Measurements from ENCODE around the gene ARHGEF19. TPM values are rescaled to one million over a fixed set of nuclear protein-coding genes. Genes with fewer than 3 reads are reported as not detected.

The ARHGEF19 gene
- total and polyA plus RNA-seq, 10 of the 15 experiments (the other 5 are each of a cell fraction or from before 2014, with no cell fraction given): 0.15 to 2.9 (median 0.67) TPM; not detected in 1

- no peaks in the 10 kb centered on the region for H4K20me1 ChIP-seq (ENCODE audit: control insufficient read depth, insufficient read depth)
- ChIA-PET SMC1A (ENCODE audit: uncharacterized antibody, unreplicated experiment) (no interaction called here), RAD21 (ENCODE audit: unreplicated experiment) (no interaction called here), CTCF (no interaction called here), POLR2A (no interaction called here)
- no peaks in the 10 kb centered on the region for H3K9me3 ChIP-seq (replicated peaks; ENCODE audit: control insufficient read depth, insufficient read depth, low read length)
- no peaks in the 10 kb centered on the region for H3K36me3 ChIP-seq (ENCODE audit: control insufficient read depth in 2 of 2, insufficient read depth in 2 of 2, low read length in 1 of 2)
- ATAC-seq (no peak), FAIRE-seq (no peak), DNase-seq (ENCODE audit: low read depth, low spot score) (no peak)
- in situ Hi-C loops (cut with MboI): no loop called here
- no peak overlapping the region for H3K9ac ChIP-seq (ENCODE audit: control insufficient read depth, insufficient read depth, low read length)
- H3K4me3 ChIP-seq: no peak overlapping the region
- BruUV-seq (replicated peaks): no TSS peak
- no peaks in the 10 kb centered on the region for H3K79me2 ChIP-seq (ENCODE audit: control insufficient read depth, insufficient read depth, low read length)
- no peaks in the 10 kb centered on the region for H3K4me1 ChIP-seq (ENCODE audit: control insufficient read depth, insufficient read depth, low read length)
- H2AFZ ChIP-seq (ENCODE audit: control insufficient read depth, low read depth, low read length): no peak overlapping the region
- H3K27ac ChIP-seq (ENCODE audit: control insufficient read depth, insufficient read depth): no peak overlapping the region
- H3K27me3 ChIP-seq (replicated peaks in 1 of 2; ENCODE audit: control insufficient read depth in 2 of 2, insufficient read depth in 2 of 2, low read length in 1 of 2): no peaks in the 10 kb centered on the region; a peak in 1 of 4 replicates
- WGBS (ENCODE audit: insufficient coverage, insufficient replicate concordance, low lambda C conversion rate, missing lambda C conversion rate): 37% methylated on average over 4 of the region's 4 CpGs
- no peak overlapping the region for H3K4me2 ChIP-seq (ENCODE audit: control insufficient read depth, insufficient read depth)
- intact Hi-C loops (cut with micrococcal nuclease; ENCODE audit: unreplicated experiment): no loop called here
- no peak for TF ChIP-seq LARP7 (IDR thresholded peaks at IDR 0.05)
- TF ChIP-seq KAT2A (conservative IDR thresholded peaks at IDR 0.05; ENCODE audit: control insufficient read depth, low read depth, low read length): no peak
- no peak for TF ChIP-seq SIN3A (IDR thresholded peaks at IDR 0.05; ENCODE audit: low read depth, low read length)
- TF ChIP-seq NRF1 (conservative IDR thresholded peaks at IDR 0.05; ENCODE audit: low read depth, low read length): no peak
- no peak for TF ChIP-seq SIX5 (IDR thresholded peaks at IDR 0.05; ENCODE audit: low read depth, low read length, severe bottlenecking)
- no peak for TF ChIP-seq ZNF592 (IDR thresholded peaks at IDR 0.05)
- no peak for TF ChIP-seq EGR1 (IDR thresholded peaks at IDR 0.05; ENCODE audit: borderline replicate concordance in 1 of 2, low read depth in 2 of 2, low read length in 2 of 2)
- TF ChIP-seq CBX3 (IDR thresholded peaks at IDR 0.05; ENCODE audit: borderline replicate concordance, low read depth): no peak
- no peak for TF ChIP-seq BCL3 (IDR thresholded peaks at IDR 0.05; ENCODE audit: borderline replicate concordance, insufficient read depth, low read depth, low read length, poor library complexity, severe bottlenecking)
- TF ChIP-seq ZBTB4 (CRISPR knock-in tag; IDR thresholded peaks at IDR 0.05): no peak
- TF ChIP-seq SUZ12 (IDR thresholded peaks at IDR 0.05; ENCODE audit: unreplicated experiment): no peak
- no peak for TF ChIP-seq NFYB (IDR thresholded peaks at IDR 0.05; ENCODE audit: insufficient read depth, low read depth, low read length)
- TF ChIP-seq TAF1 (IDR thresholded peaks at IDR 0.05; ENCODE audit: borderline replicate concordance, low read depth, low read length): no peak
- no peak for TF ChIP-seq PKNOX1 (IDR thresholded peaks at IDR 0.05)
These were observed 35.1 kb downstream of the ARHGEF19 start for GRCh38 chr1:16177306-16177705.

All from GM12878 (cell line).